ENCODE measurements around the gene CIAO1.
"Not testable (repeated sequence)": the region's sequence is repeated elsewhere in the genome, so short reads cannot be mapped to it uniquely, and the experiment has no call there.

Gene CIAO1

DNA sequence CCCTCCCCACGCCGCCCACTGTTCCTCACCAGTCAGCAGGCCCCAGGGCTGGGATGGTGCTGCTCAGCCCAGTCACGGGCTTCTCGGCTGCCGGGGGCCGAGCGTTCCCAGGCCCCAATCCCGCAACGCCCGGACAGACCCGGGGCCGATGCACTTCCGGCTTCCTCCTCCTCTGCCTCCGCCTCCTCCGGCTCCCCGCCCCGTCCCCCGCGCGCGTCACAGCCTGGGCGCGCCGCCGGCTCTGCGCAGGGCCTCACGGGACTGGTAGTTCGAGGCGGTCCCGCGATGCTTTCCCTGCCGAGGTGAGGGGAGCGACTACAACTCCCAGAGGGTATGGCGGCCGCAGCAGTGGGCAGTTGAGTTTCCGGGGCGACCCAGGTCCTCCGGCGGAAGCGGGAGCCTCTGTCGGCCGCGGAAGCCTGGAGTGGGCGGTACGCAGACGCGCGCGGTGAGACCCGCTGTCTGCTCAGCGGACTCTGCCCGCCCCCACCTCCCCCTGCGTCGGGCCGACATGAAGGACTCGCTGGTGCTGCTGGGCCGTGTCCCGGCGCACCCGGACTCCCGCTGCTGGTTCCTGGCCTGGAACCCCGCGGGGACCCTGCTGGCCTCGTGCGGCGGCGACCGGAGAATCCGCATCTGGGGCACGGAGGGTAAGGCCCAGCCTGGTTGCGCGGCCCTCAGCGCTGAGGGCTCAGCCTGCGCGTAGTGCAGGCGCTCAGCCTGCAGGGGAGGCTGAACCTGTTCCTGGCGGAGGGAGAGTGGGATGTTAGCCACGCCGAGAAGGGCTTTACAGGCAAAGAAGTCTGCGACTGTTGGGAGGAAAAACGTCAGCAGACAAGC lies at the start of gene CIAO1, which contains the start of gene TMEM127:
Gene CIAO1, plus strand, starts transcription at position 386 of the 840 bp plus-strand sequence. Its CDS starts 126 bp downstream, at position 512.
Gene TMEM127, minus strand, starts transcription at position 158 of the 840 bp plus-strand sequence. CDS start 616 bp downstream, outside the sequence.
- peak; percentile 94 to 95 for DNase-seq

- DNase-seq, result no peak
Measured at GRCh38 chr2:96218508-96219131, 47.4 kb upstream of the CIAO1 start.

DNA sequence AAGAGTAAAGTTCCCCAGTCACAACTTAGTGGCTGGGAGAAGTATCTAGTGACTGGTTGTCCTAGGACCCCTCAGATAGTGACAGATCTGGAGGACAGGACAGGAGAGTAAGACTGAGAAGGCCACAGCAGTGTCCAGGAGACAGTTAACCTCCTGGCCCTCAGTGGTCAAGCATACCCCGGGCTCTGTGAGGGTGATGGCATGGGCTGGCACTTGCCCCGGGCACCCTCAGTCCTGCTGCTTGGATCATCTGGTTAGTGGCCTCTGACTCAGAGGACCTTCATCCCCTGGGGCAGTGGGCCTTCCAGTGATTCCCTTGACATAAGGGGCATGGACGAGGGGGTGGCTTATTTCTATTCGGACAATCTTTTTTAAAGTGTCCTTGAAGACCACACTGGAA lies 46.1 kb upstream of the CIAO1 start:
- not testable (repeated sequence) for DNase-seq

DNA sequence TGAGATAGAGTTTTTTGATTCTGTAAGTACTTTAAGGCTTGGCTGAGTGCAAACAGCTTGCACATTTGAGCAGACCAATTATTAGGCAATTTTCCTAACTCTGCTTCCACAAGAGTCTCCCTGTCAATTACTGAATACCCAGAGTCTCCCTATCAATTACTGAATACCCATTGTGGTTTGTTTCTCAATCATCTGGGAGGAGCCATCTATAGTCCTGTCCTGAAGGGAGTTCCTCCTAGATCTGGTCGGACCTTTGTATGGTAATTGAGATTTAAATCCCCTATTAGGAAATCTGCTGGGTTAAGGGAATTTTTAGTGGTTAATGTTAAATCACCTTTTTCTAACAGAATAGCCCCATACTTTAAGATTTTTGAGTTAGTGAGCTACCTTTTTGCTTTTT lies 44.9 kb upstream of the CIAO1 start:
- not testable (repeated sequence) for DNase-seq

GRCh38 chr2:96225016-96225533 lies 41.0 kb upstream of the CIAO1 start:
- DNase-seq, result no peak

- DNase-seq, result no peak
Measured at GRCh38 chr2:96231316-96231715, 34.7 kb upstream of the CIAO1 start.

GRCh38 chr2:96233436-96233835 lies 32.6 kb upstream of the CIAO1 start:
- DNase-seq, result no peak

DNA sequence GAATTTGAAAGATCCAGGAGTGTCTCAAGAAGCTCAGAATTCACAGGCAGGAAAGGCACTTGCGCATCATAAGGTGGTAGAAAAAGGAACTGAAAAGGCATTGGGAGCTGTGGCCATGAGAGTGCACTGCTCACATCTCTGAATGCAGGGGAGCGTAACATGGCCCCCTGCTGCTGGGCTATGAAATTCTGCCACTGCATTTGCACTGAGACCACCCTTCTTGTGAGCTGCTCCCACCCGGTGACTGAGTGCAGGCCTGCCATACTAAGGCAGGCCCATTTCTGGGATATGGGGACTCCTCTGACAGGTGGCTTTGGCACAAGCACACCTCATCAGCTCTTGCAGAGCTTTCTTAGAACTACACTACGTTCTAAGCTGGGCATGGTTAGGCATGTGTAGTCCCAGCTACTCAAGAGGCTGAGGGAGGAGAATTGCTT lies 32.1 kb upstream of the CIAO1 start:
- DNase-seq, result no peak

DNA sequence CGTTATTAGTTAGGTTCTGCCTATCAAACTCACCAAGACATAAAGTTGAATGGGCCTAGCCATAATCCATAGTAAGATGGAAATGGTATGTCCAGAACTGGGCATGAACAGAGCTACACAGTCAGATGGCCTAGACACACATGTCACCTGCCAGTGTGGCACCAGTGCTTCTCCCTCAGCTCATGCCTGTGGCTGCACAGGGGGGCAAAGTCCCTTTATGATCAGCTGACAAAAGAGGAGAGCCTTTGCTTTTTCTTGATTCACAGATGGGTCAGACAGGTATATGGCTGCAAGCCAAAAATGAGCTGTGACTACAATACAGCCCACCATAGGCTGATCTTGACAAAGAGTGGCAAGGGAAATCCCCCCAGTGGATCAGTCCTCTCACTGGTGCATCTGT lies 29.1 kb upstream of the CIAO1 start:
- DNase-seq, result peak in 1 of 2 experiments; percentile 5

- no peak for DNase-seq
Measured at GRCh38 chr2:96238266-96238665, 27.8 kb upstream of the CIAO1 start.

GRCh38 chr2:96239091-96239490 lies 26.9 kb upstream of the CIAO1 start:
- DNase-seq, result no peak

- no peak for DNase-seq
Measured at GRCh38 chr2:96239745-96240264, 26.2 kb upstream of the CIAO1 start.

GRCh38 chr2:96240341-96241038 lies 25.5 kb upstream of the CIAO1 start:
- no peak for DNase-seq

DNA sequence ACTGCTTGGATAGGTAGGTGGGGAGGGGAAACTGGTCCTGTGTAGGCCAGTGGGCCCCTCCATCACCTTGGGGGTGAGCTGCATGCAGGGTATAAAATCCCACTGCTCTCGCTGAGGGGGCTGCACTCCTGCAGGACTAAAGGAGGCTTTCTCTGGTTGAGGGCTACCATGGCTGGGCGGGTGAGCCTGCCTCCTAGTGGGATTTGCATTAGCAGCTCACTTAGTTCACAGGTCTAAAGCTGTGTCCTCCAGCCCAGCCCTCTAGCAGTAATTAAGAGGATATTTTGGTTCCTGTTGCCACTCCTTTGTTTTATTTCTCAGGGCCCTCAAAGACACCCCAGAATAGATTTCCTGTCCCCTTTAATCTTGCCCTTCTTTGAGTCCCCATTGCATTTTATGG lies 24.8 kb upstream of the CIAO1 start:
- no peak for DNase-seq

- DNase-seq, result no peak
Measured at GRCh38 chr2:96241900-96242611, 24.0 kb upstream of the CIAO1 start.

GRCh38 chr2:96243843-96244242 lies 22.2 kb upstream of the CIAO1 start:
- no peak for DNase-seq

DNA sequence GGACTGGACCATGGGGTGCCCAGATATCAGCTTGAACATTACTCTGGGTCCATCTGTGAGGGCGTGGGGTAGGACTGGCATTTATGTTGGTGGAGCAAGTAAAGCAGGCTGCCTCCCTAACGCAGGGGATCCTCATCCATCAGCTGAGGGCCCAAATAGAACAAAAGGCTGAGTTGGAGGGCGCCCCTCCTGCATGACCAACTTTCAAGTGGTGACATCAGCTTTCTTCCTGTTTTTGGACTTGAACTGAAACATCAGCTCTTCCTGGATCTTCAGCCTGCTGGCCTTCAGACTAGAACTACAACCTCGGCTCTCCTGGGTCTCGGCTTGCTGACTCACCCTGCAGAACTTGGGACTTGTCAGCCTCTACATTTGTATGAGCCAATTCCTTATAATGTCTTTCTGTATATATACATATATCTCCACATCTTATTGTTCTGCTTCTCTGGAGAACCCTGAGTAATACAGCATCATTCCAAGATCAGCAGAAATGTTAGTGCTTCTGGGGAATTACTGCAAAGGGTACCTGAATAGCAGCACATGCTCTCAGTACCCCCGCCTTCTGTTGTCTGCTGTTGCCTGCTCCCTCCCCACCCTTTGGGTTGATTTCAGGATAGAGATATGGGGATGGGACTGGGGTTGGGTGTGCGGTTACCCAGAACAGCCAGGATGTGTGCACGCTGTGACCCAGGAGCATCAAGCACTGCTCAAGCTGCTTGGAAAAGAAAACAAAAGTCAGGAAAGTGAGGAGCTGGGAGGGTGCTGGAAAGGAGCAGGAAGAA lies 20.2 kb upstream of the CIAO1 start:
- no peak for DNase-seq

DNA sequence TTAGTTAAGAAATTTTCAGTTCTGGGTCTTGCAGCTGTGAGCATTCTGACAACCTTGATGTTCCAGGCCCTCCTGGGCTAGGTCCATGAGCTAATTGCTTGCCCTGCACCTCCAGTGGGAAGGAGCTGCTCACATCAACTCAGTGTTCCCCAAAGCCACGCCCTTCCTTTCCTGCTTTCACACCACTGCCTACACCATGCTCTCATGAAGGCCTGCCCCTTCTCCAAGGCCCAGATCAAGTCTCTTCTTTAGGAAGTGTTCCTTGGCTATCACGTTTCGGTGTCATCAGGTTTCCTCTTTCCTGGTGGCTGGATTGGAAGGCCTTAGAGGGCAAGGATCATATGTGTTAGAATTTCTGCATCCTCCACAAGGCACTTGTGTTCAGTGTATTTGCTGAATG lies 19.0 kb upstream of the CIAO1 start:
- no peak for DNase-seq

DNA sequence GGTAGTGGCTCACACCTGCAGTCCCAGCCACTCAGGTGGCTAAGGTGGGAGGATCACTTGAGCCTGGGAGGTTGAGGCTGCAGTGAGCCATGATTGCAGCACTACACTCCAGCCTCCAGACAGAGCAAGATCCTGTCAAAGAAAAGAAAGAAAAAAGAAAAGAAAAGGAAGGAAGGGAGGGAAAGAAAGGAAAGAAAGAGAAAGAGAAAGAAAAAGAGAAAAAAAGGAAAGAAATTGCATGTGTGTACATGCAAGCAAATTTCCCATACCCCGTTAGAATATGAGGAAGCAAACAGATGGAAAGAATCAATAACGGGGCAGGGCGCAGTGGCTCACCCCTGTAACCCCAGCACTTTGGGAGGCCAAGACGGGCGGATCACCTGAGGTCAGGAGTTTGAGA lies 18.1 kb upstream of the CIAO1 start:
- DNase-seq, result no peak

DNA sequence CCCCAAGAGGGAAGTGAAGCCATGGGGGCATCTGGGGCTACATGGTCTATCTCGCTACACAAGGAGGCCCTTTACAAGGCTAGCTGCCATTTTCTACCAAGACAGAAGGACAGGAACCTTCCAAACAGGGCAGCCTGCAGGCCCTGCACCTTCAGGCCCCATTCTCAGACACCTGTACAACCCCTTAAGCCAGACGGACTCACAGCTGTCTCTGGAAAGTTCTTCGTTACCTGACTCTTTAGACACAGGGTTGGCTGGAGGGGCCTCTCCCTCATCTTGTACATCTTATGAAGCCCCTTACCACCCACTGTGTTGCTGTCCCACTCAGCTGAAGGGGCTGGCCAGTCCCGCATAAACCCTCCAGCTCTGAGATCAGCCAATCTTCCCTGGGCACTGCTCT lies 17.4 kb upstream of the CIAO1 start:
- DNase-seq, result no peak

DNA sequence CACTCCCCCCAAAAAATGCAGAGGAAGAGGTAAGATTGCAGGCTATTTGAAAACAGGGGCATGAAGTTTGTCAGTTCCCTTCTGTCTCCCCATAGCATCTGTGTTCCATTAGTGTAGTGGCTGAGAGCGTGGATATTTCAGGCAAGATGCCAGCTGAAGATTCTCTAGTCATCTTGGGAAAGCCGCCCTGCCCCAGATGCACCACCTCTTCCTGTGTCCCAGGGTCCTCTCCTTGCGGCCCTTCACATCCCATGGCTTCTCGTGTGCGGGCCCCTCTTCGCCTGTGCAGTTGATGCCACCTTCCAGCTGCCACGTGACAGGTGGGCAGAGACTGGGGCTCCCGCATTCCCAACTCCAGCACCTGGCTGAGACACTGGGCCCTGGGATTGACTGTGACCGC lies 16.4 kb upstream of the CIAO1 start:
- peak in 1 of 2 experiments; percentile 24 for DNase-seq

GRCh38 chr2:96250188-96250587 lies 15.8 kb upstream of the CIAO1 start:
- no peak for DNase-seq
